GM13977 (cell line): ENCODE measurements around the gene CALU.
A peak's percentile ranks its signal among the peaks of the same experiment; 100 is the strongest.

Experiments used
- DNase-seq: peaks from one replicate; pipeline ENCODE4 v3.0.0; 2012; ENCODE audit warnings: low spot score
- CTCF ChIP-seq: IDR thresholded peaks from 2 replicates; pipeline ENCODE4 v1.5.1; 2012; ENCODE audit warnings: mild to moderate bottlenecking, control low read depth; ENCODE audit not compliant: insufficient read depth; ENCODE audit errors: extremely low read depth, missing control alignments
- in situ Hi-C: fragments of 300-500 bp; cut with MboI; formaldehyde crosslinking; loops from one replicate; pipeline ENCODE4 v1.12.0; 2022; ENCODE audit warnings: low sequenced_read_pairs, low pct_unique_long_range_greater_than_20kb, mixed read lengths, inconsistent platforms; ENCODE audit not compliant: unreplicated experiment

Gene CALU

GRCh38 chr7:128737867-128738385, 1.2 kb upstream of the CALU start:
- TF ChIP-seq CTCF = no peak
- in situ Hi-C loops = no loop called here
- DNase-seq = no peak

DNA sequence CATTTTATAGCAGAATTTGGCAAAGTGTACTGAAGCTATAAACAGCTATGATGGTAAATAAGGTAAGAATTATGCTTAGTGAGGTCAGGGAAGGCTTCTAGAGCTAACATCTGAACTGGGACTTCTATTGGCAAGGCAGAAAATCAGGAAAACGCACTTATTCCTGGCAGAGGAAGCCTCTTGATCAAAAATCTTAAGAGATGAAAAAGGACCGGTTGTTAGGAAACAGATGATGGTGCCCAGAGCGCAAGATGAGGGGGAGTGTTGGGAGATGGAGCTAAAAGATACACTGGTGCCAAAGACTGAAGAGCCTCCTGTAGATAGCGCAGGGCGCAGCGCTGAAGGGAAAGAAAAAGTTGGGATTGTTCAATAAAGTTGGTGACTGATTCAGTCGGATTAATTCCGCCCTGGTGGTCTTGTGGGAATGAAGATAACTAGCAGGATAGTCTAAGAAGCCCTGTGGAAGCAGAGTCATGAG, 550 bp upstream of the CALU start:
- in situ Hi-C loops = no loop called here
- peak; percentile 35 for DNase-seq
- no peak for TF ChIP-seq CTCF

GRCh38 chr7:128739990-128740682, 977 bp downstream of the CALU start:
- TF ChIP-seq CTCF = no peak
- in situ Hi-C loops = no loop called here
- DNase-seq = no peak

DNA sequence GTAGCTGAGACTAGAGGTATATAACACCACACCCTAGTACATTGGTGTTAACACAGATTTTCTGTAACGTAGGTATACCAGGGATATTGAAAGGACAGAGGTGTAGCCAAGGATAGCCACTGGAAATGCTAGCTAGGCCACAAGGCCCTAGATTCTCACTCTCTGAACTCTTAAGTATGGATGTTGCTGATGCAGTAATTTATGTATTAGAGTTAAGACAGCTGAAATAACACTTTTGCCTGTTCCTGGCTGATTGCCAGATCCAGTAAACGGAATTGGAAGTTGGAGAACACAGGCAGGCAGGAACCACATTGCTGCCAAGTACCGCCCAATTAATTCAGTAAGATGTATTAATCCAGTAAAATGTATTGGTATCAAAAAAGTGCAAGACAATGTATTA, 1.8 kb downstream of the CALU start:
- no peak for TF ChIP-seq CTCF
- no peak for DNase-seq
- in situ Hi-C loops = no loop called here

- DNase-seq = no peak
- TF ChIP-seq CTCF = no peak
- in situ Hi-C loops = no loop called here
Measured at GRCh38 chr7:128741491-128741890, 2.3 kb downstream of the CALU start.

DNA sequence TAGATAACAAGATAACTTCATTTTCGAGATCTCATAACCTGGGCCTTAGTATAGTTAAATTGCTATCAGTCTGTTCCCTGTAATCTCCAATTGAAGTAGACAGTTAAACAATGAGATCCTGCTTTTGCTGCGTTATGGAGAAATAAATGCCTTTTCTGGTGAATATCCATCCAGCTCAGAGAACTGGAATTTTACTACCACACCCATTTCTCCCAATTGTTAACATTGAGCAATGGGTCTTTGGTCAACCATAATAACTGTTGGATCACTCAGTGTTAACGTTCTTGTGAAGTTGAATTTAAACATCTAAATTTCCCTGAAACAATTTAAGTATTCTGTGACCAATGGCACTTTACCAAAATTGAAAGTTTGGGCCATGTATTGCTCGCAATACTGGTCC, 3.0 kb downstream of the CALU start:
- DNase-seq = no peak
- in situ Hi-C loops = no loop called here

More for the DNA sequence above, 3.0 kb downstream of the CALU start:
- no peak for TF ChIP-seq CTCF
